ENCODE data around the gene PRKN.

Gene PRKN

DNA sequence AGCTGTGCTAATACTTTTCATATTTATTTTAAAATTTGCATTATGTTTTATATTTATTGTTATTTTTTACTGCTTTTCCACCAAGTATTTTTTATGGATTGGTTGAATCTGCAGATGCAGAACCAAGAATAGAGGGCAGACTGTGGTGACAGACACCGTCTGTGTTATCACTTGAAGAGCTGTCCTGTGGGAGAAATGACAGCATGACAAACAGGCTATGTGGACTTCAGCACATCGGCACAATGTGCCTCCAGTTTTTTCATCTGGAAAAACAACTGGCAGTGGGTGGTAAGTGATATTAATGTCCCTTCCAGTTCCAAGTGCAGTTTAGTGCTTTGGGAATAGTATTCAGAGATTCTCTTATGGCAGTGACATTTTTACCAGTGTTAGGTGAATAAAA, 492.9 kb downstream of the PRKN start:
- 68% methylated on average over 2 of the region's 2 CpGs for WGBS
- DNase-seq = no peak

DNA sequence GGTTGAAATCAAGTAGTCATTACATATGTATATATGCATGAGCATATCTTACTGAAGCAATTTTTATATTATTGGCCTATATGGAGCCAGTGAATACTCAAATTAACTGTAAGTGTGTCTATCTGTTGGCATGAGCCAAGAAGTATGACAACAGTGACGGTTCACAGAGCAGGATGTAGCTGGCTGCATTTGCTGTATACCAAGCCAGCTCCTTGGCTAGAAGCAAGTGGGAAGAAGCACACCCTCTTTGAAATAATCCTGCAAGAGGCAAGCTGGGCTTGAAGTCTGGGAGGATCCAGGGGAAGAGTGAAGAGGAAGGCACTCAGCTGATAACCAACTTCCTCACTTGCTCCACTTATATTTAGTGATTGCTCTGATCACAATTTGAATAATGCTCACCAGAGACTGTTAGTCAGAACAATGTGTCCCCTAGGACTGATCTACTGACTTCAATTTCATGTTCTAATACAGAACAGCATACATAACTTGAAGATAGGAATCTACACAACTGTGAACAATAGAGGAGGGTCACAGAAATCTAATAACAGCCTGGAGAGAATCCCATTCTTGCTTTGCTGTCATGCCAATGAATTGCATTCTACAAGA, 497.3 kb downstream of the PRKN start:
- WGBS = 42% methylated on average over 1 of the region's 1 CpG
- Histone ChIP-seq H3K27ac (ENCODE audit: low read length, poor library complexity, severe bottlenecking) (no peak overlapping the region), H2AK5ac (ENCODE audit: low read length, severe bottlenecking) (no peak overlapping the region), H4K91ac (ENCODE audit: low read length) (no peak overlapping the region), H2BK120ac (ENCODE audit: low read depth, low read length) (no peak overlapping the region), H3K9me3 (ENCODE audit: control insufficient read depth, low read length) (no peaks in the 10 kb centered on the region), H3K9ac (ENCODE audit: low read length) (no peak overlapping the region), H3K4me1 (ENCODE audit: control insufficient read depth, insufficient read depth, low read depth, low read length) (no peaks in the 10 kb centered on the region), H2BK15ac (ENCODE audit: low read depth, poor library complexity, severe bottlenecking) (no peak overlapping the region), H3K79me1 (replicated peaks; ENCODE audit: low read length, poor library complexity, severe bottlenecking) (no peaks in the 10 kb centered on the region), H3K23ac (ENCODE audit: low read length in 2 of 2) (no peak overlapping the region), H3K36me3 (ENCODE audit: control insufficient read depth in 1 of 2, insufficient read depth in 2 of 2, low read depth in 1 of 2, low read length in 2 of 2) (no peaks in the 10 kb centered on the region), H2BK12ac (ENCODE audit: low read length in 2 of 2) (no peak overlapping the region), H3K14ac (ENCODE audit: low read length in 2 of 2) (no peak overlapping the region), H3K4me3 (ENCODE audit: insufficient read depth in 1 of 2, low read depth in 1 of 2, low read length in 2 of 2) (no peak overlapping the region), H3K4ac (ENCODE audit: low read depth in 1 of 2, low read length in 2 of 2) (no peak overlapping the region), H3K18ac (ENCODE audit: low read depth in 1 of 2, low read length in 2 of 2) (no peak overlapping the region), H4K8ac (ENCODE audit: low read length) (no peak overlapping the region), H2AFZ (ENCODE audit: low read depth, low read length) (no peak overlapping the region), H3K4me2 (ENCODE audit: low read length, poor library complexity, severe bottlenecking) (no peak overlapping the region), H3K27me3 (ENCODE audit: control insufficient read depth in 1 of 2, insufficient read depth in 1 of 2, low read length in 2 of 2) (no peaks in the 10 kb centered on the region), H2BK5ac (ENCODE audit: low read depth, low read length, poor library complexity, severe bottlenecking) (no peak overlapping the region)
- DNase-seq = no peak

More for the DNA sequence above, 492.9 kb downstream of the PRKN start:
- no peaks in the 10 kb centered on the region for H3K9me3 ChIP-seq (ENCODE audit: control insufficient read depth, low read length)
- H3K23ac ChIP-seq (ENCODE audit: low read length in 2 of 2) = no peak overlapping the region
- no peak overlapping the region for H3K27ac ChIP-seq (ENCODE audit: low read length, poor library complexity, severe bottlenecking)
- no peak overlapping the region for H3K18ac ChIP-seq (ENCODE audit: low read depth in 1 of 2, low read length in 2 of 2)
- H2BK120ac ChIP-seq (ENCODE audit: low read depth, low read length) = no peak overlapping the region
- no peak overlapping the region for H3K14ac ChIP-seq (ENCODE audit: low read length in 2 of 2)
- H4K8ac ChIP-seq (ENCODE audit: low read length) = no peak overlapping the region
- no peaks in the 10 kb centered on the region for H3K4me1 ChIP-seq (ENCODE audit: control insufficient read depth, insufficient read depth, low read depth, low read length)
- no peak overlapping the region for H2BK12ac ChIP-seq (ENCODE audit: low read length in 2 of 2)
- H2BK15ac ChIP-seq (ENCODE audit: low read depth, poor library complexity, severe bottlenecking) = no peak overlapping the region
- no peak overlapping the region for H2AK5ac ChIP-seq (ENCODE audit: low read length, severe bottlenecking)
- H3K4me2 ChIP-seq (ENCODE audit: low read length, poor library complexity, severe bottlenecking) = no peak overlapping the region
- H2BK5ac ChIP-seq (ENCODE audit: low read depth, low read length, poor library complexity, severe bottlenecking) = no peak overlapping the region
- no peaks in the 10 kb centered on the region for H3K36me3 ChIP-seq (ENCODE audit: control insufficient read depth in 1 of 2, insufficient read depth in 2 of 2, low read depth in 1 of 2, low read length in 2 of 2)
- no peak overlapping the region for H3K9ac ChIP-seq (ENCODE audit: low read length)
- no peak overlapping the region for H3K4me3 ChIP-seq (ENCODE audit: insufficient read depth in 1 of 2, low read depth in 1 of 2, low read length in 2 of 2)
- no peaks in the 10 kb centered on the region for H3K79me1 ChIP-seq (replicated peaks; ENCODE audit: low read length, poor library complexity, severe bottlenecking)
- H3K27me3 ChIP-seq (ENCODE audit: control insufficient read depth in 1 of 2, insufficient read depth in 1 of 2, low read length in 2 of 2) = no peaks in the 10 kb centered on the region
- H3K4ac ChIP-seq (ENCODE audit: low read depth in 1 of 2, low read length in 2 of 2) = no peak overlapping the region
- H4K91ac ChIP-seq (ENCODE audit: low read length) = no peak overlapping the region
- H2AFZ ChIP-seq (ENCODE audit: low read depth, low read length) = no peak overlapping the region

GRCh38 chr6:162229093-162229492, 498.5 kb downstream of the PRKN start:
- no peak overlapping the region for H2BK120ac ChIP-seq (ENCODE audit: low read depth, low read length)
- H3K36me3 ChIP-seq (ENCODE audit: control insufficient read depth in 1 of 2, insufficient read depth in 2 of 2, low read depth in 1 of 2, low read length in 2 of 2) = no peaks in the 10 kb centered on the region
- DNase-seq = no peak
- no peak overlapping the region for H2BK12ac ChIP-seq (ENCODE audit: low read length in 2 of 2)
- H3K79me1 ChIP-seq (replicated peaks; ENCODE audit: low read length, poor library complexity, severe bottlenecking) = no peaks in the 10 kb centered on the region
- H3K4me2 ChIP-seq (ENCODE audit: low read length, poor library complexity, severe bottlenecking) = no peak overlapping the region
- H3K27ac ChIP-seq (ENCODE audit: low read length, poor library complexity, severe bottlenecking) = no peak overlapping the region
- no peak overlapping the region for H2AK5ac ChIP-seq (ENCODE audit: low read length, severe bottlenecking)
- H4K8ac ChIP-seq (ENCODE audit: low read length) = no peak overlapping the region
- H3K18ac ChIP-seq (ENCODE audit: low read depth in 1 of 2, low read length in 2 of 2) = no peak overlapping the region
- H3K27me3 ChIP-seq (ENCODE audit: control insufficient read depth in 1 of 2, insufficient read depth in 1 of 2, low read length in 2 of 2) = no peaks in the 10 kb centered on the region
- no peak overlapping the region for H3K14ac ChIP-seq (ENCODE audit: low read length in 2 of 2)
- no peak overlapping the region for H3K4me3 ChIP-seq (ENCODE audit: insufficient read depth in 1 of 2, low read depth in 1 of 2, low read length in 2 of 2)
- H2BK5ac ChIP-seq (ENCODE audit: low read depth, low read length, poor library complexity, severe bottlenecking) = no peak overlapping the region
- no peak overlapping the region for H3K4ac ChIP-seq (ENCODE audit: low read depth in 1 of 2, low read length in 2 of 2)
- no peak overlapping the region for H3K9ac ChIP-seq (ENCODE audit: low read length)
- no peak overlapping the region for H3K23ac ChIP-seq (ENCODE audit: low read length in 2 of 2)
- 91% methylated on average over 2 of the region's 2 CpGs for WGBS
- no peak overlapping the region for H2AFZ ChIP-seq (ENCODE audit: low read depth, low read length)
- H3K4me1 ChIP-seq (ENCODE audit: control insufficient read depth, insufficient read depth, low read depth, low read length) = no peaks in the 10 kb centered on the region
- no peak overlapping the region for H2BK15ac ChIP-seq (ENCODE audit: low read depth, poor library complexity, severe bottlenecking)
- no peak overlapping the region for H4K91ac ChIP-seq (ENCODE audit: low read length)
- no peaks in the 10 kb centered on the region for H3K9me3 ChIP-seq (ENCODE audit: control insufficient read depth, low read length)

- Histone ChIP-seq H3K27me3 (ENCODE audit: control insufficient read depth in 1 of 2, insufficient read depth in 1 of 2, low read length in 2 of 2) (no peaks in the 10 kb centered on the region), H3K9ac (ENCODE audit: low read length) (no peak overlapping the region), H2BK12ac (ENCODE audit: low read length in 2 of 2) (no peak overlapping the region)
These were observed 500.8 kb downstream of the PRKN start for GRCh38 chr6:162226803-162227202.

More at GRCh38 chr6:162226803-162227202, 500.8 kb downstream of the PRKN start:
- peaks cover 2% of the 10 kb centered on the region for H3K4me1 ChIP-seq (ENCODE audit: control insufficient read depth, insufficient read depth, low read depth, low read length)
- H3K79me1 ChIP-seq (replicated peaks; ENCODE audit: low read length, poor library complexity, severe bottlenecking) = no peaks in the 10 kb centered on the region
- WGBS = 83% methylated on average over 4 of the region's 8 CpGs
- H2BK5ac ChIP-seq (ENCODE audit: low read depth, low read length, poor library complexity, severe bottlenecking) = no peak overlapping the region
- H3K14ac ChIP-seq (ENCODE audit: low read length in 2 of 2) = no peak overlapping the region
- no peak for DNase-seq
- no peak overlapping the region for H2AK5ac ChIP-seq (ENCODE audit: low read length, severe bottlenecking)
- H3K18ac ChIP-seq (ENCODE audit: low read depth in 1 of 2, low read length in 2 of 2) = no peak overlapping the region
- H4K91ac ChIP-seq (ENCODE audit: low read length) = no peak overlapping the region
- no peak overlapping the region for H3K23ac ChIP-seq (ENCODE audit: low read length in 2 of 2)
- no peak overlapping the region for H4K8ac ChIP-seq (ENCODE audit: low read length)
- H3K36me3 ChIP-seq (ENCODE audit: control insufficient read depth in 1 of 2, insufficient read depth in 2 of 2, low read depth in 1 of 2, low read length in 2 of 2) = no peaks in the 10 kb centered on the region
- H2BK15ac ChIP-seq (ENCODE audit: low read depth, poor library complexity, severe bottlenecking) = no peak overlapping the region
- no peak overlapping the region for H3K4me2 ChIP-seq (ENCODE audit: low read length, poor library complexity, severe bottlenecking)
- H2BK120ac ChIP-seq (ENCODE audit: low read depth, low read length) = no peak overlapping the region
- no peak overlapping the region for H3K4me3 ChIP-seq (ENCODE audit: insufficient read depth in 1 of 2, low read depth in 1 of 2, low read length in 2 of 2)
- H3K4ac ChIP-seq (ENCODE audit: low read depth in 1 of 2, low read length in 2 of 2) = no peak overlapping the region
- H3K9me3 ChIP-seq (ENCODE audit: control insufficient read depth, low read length) = no peaks in the 10 kb centered on the region
- H2AFZ ChIP-seq (ENCODE audit: low read depth, low read length) = no peak overlapping the region
- no peak overlapping the region for H3K27ac ChIP-seq (ENCODE audit: low read length, poor library complexity, severe bottlenecking)
